ENCODE data around the gene SYNM.
"Not testable (repeated sequence)": the region's sequence is repeated elsewhere in the genome, so short reads cannot be mapped to it uniquely, and the experiment has no call there.

SYNM gene, protein sequence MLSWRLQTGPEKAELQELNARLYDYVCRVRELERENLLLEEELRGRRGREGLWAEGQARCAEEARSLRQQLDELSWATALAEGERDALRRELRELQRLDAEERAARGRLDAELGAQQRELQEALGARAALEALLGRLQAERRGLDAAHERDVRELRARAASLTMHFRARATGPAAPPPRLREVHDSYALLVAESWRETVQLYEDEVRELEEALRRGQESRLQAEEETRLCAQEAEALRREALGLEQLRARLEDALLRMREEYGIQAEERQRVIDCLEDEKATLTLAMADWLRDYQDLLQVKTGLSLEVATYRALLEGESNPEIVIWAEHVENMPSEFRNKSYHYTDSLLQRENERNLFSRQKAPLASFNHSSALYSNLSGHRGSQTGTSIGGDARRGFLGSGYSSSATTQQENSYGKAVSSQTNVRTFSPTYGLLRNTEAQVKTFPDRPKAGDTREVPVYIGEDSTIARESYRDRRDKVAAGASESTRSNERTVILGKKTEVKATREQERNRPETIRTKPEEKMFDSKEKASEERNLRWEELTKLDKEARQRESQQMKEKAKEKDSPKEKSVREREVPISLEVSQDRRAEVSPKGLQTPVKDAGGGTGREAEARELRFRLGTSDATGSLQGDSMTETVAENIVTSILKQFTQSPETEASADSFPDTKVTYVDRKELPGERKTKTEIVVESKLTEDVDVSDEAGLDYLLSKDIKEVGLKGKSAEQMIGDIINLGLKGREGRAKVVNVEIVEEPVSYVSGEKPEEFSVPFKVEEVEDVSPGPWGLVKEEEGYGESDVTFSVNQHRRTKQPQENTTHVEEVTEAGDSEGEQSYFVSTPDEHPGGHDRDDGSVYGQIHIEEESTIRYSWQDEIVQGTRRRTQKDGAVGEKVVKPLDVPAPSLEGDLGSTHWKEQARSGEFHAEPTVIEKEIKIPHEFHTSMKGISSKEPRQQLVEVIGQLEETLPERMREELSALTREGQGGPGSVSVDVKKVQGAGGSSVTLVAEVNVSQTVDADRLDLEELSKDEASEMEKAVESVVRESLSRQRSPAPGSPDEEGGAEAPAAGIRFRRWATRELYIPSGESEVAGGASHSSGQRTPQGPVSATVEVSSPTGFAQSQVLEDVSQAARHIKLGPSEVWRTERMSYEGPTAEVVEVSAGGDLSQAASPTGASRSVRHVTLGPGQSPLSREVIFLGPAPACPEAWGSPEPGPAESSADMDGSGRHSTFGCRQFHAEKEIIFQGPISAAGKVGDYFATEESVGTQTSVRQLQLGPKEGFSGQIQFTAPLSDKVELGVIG (N-terminal part only)

DNA sequence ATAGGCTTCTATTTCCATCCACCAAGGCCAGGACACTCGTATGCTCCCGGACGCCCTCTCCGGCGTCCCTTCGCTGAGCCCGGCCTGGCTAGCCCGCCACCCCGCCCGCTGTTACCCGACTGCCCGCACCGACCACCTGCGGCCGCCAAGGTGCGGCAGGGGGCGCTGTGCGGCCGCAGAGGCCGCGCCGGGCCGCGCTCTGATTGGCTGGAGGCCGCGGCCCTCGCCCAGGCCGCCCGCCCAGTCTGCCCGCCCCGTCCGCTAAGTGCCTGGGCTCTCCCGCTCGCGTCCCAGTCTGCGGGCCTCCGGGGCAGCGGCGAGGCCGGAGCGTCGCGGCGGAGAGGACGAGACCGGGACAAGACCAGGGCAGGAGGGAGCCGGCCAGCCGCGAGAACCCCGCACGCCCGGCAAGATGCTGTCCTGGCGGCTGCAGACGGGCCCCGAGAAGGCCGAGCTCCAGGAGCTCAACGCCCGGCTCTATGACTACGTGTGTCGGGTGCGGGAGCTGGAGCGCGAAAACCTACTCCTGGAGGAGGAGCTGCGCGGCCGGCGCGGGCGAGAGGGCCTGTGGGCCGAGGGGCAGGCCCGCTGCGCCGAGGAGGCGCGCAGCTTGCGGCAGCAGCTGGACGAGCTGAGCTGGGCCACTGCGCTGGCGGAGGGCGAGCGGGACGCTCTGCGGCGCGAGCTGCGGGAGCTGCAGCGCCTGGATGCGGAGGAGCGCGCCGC is at the start of gene SYNM:
TSS of gene SYNM (plus strand) at position 293 of the 726 bp plus-strand sequence. CDS start at position 413, 120 bp downstream.
- peak; percentile 75 for DNase-seq (ENCODE audit: low read depth)

DNA sequence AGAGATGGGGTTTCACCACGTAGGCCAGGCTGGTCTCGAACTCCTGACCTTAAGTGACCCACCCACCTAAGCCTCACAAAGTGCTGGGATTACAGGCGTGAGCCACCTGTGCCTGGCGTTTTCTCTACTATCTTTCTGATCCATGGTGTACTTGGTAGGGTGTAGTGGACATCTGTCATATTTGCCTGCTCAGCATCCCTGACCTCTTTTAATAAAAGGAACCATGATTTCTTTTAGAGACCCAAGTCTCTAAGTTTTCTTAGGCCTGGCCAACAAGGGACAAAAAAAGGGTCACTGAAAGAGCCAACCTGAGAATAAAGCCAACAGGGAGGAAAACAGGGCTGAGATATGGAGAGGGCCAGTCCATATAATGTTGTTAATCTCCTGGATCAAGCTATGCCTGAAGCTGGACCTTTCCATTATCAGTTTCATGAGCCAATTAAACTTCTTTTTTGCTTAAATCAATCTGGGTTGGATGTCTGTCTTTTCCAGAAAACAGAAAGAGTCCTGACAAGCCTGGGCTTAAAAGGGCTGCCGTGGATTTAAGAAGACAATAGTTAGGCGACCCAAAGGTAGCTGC is 49.2 kb upstream of the SYNM start:
- DNase-seq (ENCODE audit: low read depth): no peak

DNA sequence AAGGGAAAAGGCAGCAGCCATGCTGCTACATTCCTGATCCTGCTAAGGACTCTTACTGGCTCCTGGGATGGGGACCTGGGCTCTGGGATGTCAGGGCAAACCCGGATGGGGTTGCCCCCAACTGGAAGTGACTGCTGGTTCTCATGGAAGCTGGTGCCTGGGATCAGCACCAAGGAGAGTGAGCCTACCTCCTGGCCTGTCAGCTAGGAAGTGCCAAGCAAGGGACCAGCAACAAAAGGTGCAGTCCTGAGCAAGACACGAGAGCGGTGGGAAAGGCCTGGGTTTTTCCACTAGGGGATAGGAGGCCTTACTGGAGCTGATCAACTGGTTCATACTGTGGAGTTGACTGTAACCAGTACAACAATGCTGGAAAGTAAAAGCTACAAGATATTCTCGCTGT is 47.9 kb upstream of the SYNM start:
- no peak for DNase-seq (ENCODE audit: low read depth)

DNA sequence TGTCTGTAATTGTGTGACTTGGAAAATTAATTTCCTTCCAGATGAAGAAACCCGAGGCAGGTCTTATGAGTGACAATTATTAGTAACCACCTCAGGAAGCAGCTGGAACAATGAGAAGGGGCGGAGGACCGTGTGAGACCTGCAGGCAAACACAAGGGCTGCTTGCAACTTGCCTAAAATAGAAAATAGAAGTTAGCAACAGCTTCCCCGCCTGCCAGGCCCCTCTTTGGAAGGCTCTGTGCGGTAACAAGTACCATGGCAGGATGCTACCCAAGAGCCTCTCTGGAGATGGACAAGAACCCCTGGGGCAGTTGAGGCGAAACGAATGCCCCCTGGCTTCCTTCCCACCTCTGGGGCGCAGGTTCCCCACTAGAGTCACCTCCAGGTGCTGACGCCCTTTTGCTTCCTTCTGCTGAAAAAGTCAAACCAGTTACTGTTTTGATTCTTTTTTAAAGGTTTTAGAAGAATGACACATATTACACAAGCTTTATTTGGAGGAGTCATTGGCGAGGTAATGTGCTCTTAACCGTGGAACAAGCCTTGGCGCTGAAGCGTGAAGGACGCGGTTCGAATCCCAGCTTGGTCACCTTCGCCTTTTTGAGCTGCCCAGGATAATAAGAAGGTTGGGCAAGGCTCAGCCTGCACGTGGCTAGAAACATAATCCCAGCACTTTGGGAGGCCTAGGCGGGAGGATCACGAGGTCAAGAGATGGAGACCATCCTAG is 47.0 kb upstream of the SYNM start:
- no peak for DNase-seq (ENCODE audit: low read depth)

DNA sequence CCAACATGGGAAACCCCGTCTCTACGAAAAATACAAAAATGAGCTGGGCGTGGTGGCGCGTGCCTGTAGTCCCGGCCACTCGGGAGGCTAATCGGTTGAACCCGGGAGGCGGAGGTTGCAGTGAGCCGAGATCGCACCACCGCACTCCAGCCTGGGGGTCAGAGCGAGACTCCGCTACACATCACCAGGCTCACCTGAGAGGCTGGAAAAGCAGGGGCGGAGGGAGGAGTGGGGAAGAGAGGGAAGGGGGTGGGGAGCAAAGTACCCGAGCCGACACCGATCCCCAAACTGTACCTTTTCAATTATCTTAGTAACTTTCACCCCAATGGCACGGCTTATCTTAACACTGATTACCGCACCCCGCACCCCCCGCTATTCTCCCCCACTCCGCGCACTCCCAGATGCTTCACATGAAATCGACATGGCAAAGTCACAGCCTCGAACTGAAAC is 46.4 kb upstream of the SYNM start:
- DNase-seq (ENCODE audit: low read depth): no peak

DNA sequence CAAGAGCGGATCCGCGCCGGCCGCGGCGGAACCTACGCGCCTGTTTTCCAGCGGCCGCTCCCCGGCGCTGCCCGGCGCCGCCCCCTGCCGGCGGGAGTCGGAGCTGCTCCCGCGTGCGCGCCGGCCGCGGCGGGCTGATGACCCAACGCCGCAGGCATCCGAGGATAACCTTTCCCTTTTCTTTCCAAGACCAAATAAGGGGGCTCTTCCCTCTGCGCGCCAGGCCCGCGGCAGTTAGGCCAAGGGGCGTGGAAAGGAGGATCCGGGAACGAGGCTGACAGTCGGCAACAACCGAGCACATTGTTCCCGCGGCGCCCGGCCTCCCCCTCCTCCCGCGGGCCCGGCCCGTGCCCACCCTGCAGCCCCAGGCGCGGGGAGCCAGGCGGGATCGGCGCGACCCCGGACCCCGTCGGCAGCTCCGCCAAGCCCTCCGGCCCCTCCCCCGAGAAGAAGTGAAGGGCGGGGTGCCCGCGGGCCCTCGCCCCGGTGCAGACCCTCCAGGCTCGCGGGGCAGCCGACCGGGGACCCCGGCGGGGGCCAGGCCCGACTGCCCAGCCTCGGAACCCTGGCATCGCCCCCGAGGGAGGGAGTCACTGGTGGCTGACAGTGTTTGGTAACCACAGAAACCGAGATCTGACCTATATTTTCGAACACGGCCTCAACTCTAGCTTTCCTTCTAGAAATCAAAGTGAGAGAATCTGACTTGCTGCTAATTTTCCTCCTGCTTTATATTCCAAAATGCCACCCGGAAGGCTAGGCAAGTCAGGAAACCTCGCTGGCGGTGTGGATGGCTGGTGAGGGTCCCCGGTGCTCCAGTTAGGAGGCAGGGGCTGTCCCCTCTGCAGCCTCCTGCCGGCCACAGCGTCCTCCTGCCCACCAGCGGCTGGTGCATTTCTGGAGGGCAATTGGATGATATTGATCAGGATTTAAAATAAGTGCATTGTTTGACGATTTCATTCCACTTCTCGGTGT is 45.6 kb upstream of the SYNM start:
- peak; percentile 84 for DNase-seq (ENCODE audit: low read depth)

DNA sequence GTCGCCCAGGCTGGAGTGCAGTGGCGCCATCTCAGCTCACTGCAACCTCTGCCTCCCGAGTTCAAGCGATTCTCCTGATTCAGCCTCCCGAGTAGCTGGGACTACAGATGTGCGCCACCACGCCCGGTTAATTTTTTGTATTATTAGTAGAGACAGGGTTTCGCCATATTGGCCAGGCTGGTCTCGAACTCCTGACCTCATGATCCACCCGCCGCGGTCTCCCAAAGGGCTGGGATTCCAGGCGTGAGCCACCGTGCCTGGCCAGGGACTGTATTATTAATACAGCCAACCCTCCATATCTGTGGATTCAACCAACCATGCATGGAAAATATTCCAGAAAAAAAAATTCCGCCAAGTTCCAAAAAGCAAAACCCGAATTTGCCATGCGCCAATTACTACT is 44.7 kb upstream of the SYNM start:
- not testable (repeated sequence) for DNase-seq (ENCODE audit: low read depth)

DNA sequence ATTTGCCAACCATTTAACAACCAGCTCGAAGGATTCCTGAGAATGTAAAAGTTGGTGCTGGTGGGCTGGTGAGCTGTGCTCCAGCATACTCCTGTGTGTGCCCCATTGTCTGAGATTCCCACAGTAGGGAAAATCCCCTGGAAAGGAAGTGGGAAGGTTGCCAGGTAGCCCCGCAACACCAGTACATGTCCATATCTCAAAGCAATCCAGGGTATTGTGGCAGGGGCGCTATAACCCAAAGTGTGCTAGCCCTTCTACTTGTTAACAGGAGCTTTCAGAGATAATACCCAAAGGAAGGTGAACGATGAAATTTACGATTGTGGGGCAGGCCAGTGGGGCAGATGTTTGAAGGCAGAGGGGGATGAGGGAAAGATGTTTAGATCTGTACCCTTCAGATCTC is 42.7 kb upstream of the SYNM start:
- DNase-seq (ENCODE audit: low read depth): no peak

DNA sequence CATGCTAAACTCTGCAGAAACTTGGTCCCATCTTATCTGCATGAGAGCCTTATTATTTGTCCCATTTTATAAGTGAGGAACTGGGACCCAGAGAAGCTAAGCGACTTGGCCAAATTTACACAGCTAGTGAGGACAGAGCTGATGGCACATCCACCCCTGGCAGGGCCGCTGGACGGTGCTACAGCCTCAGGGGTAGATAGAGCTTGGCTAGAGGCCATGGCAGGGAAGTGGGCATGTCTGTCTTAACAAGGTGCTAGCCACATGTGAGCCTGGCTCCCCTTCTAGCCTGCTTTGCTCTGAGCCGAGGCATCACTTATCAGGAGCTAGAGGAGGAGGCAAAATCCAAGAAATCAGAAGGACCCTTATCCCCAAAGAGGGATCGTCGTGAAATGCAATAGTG is 36.7 kb upstream of the SYNM start:
- no peak for DNase-seq (ENCODE audit: low read depth)

DNA sequence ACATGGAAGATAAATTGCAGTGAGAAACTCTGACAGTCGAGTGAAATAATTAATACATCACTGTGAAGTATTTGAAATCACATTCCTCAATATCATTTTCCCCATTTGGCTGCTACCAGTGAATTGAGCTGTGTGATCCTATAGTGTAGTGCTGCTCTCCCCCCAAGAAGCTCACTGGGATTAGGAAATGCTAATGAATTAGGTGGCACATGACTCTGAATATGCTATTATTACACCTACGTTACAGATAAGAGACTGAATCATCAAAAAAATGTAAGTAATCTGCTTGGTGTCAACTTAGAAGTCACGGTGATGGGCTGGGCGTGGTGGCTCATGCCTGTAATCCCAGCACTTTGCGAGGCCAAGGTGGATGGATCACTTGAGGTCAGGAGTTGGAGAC is 34.7 kb upstream of the SYNM start:
- DNase-seq (ENCODE audit: low read depth): no peak

DNA sequence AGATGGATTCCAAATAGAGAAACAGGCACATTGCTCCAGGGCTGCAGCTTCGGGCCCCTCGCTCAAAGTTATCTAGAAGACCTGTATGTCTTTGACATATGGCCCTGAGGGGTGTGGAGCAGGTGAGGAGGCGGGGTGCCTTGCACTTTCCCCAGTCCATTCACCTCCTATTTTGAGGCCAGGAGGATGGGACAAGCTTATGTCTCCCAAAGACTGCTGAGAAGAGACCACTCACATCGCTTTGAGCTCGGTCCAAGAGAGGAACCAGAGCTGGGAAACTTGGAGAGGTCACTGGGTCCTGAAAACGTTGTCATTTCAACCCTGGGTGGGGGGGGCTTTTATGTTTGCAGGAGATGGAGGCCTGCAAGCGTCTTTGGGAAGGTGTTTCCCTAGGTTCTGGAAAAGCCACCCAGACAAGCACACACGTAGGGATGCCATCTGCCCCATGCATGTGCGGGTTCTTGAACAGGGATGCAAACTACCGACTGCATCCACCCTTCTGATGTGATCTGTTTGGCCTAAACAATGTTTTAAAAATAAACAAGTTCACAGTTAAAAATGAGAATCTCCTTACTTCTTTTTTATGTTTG is 33.7 kb upstream of the SYNM start:
- DNase-seq (ENCODE audit: low read depth): no peak

DNA sequence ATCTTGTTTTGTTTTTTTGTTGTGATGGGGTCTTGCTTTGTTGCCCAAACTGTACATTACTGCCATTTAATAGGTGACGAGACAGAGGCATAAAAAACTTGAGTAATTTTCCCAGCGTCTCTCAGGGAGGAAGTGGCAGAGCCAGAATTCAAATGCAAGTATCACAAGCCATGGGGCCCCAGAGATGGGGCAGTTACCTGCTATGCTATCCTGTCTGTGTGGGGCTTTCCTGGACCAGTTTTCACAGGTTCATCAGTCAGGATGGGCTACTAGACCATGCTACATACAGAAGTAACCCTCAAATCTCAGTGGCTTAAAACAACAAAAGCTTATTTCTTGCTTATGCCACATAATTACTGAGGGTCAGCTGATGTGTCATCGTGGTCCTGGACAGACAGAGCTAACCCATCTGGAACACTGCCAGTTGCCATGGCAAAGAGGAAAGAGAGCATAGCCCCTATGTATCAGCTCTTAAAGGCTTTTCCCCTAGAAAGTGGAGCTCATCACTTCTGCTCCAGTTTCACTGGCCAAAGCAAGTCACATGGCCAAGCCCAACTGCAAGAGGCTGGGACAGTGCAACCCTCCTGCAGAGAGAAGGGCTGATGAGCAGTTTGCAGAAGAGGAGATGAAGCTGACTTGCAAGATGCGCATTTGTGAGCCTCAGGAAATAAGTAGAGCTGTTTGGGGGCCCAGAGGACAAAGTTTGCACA is 31.7 kb upstream of the SYNM start:
- DNase-seq (ENCODE audit: low read depth): no peak

DNA sequence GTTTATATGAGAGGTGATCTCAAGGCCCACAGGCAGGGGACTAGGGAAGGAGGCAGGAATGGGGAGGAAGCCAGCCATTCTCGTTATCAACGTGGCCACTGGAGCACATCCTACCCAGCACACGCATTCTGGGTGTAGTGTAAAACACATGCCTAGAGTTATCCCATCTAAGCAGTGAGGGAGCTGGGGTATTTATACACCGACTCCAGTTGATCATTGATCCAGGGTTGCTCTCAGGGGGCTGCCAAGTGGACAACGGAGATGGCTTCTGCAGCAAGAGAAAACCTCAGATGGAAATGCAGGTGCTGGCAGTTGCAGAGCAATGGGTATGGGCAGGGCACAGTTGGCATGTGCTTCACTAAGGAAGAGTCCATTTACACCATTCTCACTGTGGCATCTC is 30.4 kb upstream of the SYNM start:
- DNase-seq (ENCODE audit: low read depth): no peak

DNA sequence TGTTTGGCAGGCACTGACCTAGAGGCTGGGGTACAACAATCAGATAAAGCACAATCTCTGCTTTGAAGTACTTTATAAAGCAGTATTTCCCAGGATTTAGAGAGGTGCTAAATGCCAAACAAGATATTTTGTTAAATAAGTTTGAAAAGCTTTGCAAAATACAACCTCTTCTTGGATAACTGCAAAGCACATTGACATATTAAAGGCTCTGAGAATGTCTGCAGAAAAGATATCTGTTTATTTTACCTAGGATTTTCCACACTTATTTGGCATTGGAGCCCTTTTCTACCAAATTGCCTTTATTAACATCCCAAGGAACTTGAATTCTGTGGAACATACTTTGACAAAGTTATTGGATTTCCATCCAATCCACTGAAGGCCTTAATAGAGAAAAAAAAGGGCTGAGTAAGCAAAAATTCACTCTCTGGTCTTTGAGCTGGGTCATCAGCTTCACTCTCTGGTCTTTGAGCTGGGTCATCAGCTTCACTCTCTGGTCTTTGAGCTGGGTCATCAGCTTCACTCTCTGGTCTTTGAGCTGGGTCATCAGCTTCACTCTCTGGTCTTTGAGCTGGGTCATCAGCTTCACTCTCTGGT is 29.7 kb upstream of the SYNM start:
- not testable (repeated sequence) for DNase-seq (ENCODE audit: low read depth)

DNA sequence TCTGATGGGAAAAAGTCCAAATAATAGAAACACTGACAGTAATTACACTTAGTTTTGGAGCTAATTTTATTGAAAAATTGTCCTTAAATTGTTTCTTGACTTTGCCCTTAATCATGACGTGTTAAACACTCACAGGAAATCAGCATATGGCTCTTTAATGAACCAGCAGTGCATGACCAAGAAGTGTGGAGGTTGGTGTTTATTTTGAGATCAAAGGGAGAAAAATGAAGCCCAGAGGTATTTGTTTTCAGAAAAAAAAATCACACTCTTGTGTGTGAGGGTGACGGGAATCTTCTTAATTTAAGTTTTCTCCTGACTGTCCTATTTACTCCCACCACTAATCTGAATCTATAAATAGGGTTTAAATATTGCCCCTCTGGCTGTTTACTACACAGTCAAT is 28.8 kb upstream of the SYNM start:
- no peak for DNase-seq (ENCODE audit: low read depth)

DNA sequence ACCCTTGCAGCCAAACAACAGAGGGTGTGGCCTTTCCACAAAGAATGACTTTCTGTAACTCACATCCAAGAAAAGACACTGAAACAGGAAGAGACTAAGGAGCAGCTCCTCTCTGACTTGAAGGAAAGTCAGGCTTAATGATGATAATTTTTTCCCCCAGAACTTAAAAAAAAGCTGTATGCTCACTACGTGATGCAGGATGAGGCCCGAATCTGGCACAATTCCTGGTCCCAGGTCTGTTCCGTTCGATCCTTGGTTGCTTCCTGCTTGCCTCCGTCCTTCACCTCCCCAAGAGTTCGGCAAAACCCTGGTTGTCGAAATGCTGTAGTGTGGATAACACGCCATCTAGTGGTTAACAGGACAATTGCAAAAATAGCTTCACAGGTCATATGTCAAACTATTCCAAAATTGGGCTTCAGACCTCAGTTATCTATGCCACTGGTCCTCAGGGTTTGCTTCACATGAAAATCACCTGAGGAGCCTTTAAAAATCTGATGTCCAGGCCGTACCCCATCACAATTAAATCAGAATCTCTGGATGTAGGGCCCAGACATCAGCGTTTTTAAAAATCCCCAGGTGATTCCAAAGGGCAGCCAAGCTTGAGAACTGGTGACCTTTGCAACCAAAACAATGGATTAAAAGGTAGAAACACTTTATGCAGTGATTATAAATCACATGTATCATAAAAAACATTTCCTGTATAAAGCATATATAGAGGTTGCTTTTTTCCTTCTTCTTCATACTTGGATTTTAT is 28.1 kb upstream of the SYNM start:
- peak; percentile 76 for DNase-seq (ENCODE audit: low read depth)

DNA sequence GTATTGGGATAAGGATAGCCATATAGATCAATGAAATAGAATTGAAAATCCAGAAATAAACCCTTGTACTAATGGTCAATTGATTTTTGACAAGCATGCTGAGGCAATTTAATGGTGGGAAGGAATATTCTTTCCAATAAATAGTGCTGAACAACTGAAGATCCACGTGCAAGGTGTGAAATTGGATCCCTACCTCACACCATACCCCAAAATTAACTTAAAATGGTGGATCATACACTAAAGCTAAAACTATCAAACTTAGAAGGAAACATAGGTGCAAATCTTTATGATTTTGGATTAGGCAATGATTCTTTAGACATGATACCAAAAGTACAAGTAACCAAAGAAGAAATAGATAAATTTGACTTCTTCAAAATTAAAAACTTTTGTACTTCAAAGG is 22.1 kb upstream of the SYNM start:
- DNase-seq (ENCODE audit: low read depth): no peak

Data from fibroblast of gingiva (primary cell).